Right kidney (tissue), 1 donor: ENCODE results near the gene RSRC1.
"Not testable (repeated sequence)": the region's sequence is repeated elsewhere in the genome, so short reads cannot be mapped to it uniquely, and the experiment has no call there.

ENCODE experiments used
- DNase-seq: peaks from one replicate; pipeline ENCODE4 v3.0.0-alpha.2; 2016

Gene RSRC1

GRCh38 chr3:158463556-158463955 is 353.7 kb downstream of the RSRC1 start:
- no peak for DNase-seq

- no peak for DNase-seq
Measured at GRCh38 chr3:158465074-158465473, 355.2 kb downstream of the RSRC1 start.

- DNase-seq, result no peak
Measured at GRCh38 chr3:158470944-158471638, 361.2 kb downstream of the RSRC1 start.

GRCh38 chr3:158471639-158472294 is 361.9 kb downstream of the RSRC1 start:
- no peak for DNase-seq

GRCh38 chr3:158479051-158479450 is 369.2 kb downstream of the RSRC1 start:
- no peak for DNase-seq

- DNase-seq, result no peak
Measured at GRCh38 chr3:158483701-158484235, 373.9 kb downstream of the RSRC1 start.

GRCh38 chr3:158486200-158486599 is 376.3 kb downstream of the RSRC1 start:
- DNase-seq, result no peak

- no peak for DNase-seq
Measured at GRCh38 chr3:158488670-158489069, 378.8 kb downstream of the RSRC1 start.

- DNase-seq, result no peak
Measured at GRCh38 chr3:158489181-158489580, 379.3 kb downstream of the RSRC1 start.

- DNase-seq, result no peak
Measured at GRCh38 chr3:158491968-158492367, 382.1 kb downstream of the RSRC1 start.

- DNase-seq, result no peak
Measured at GRCh38 chr3:158492685-158493084, 382.8 kb downstream of the RSRC1 start.

- DNase-seq, result no peak
Measured at GRCh38 chr3:158493931-158494330, 384.0 kb downstream of the RSRC1 start.

- DNase-seq, result no peak
Measured at GRCh38 chr3:158494673-158495072, 384.8 kb downstream of the RSRC1 start.

GRCh38 chr3:158495398-158495902 is 385.6 kb downstream of the RSRC1 start:
- not testable (repeated sequence) for DNase-seq

GRCh38 chr3:158505117-158505516 is 395.2 kb downstream of the RSRC1 start:
- no peak for DNase-seq

GRCh38 chr3:158506456-158506855 is 396.6 kb downstream of the RSRC1 start:
- no peak for DNase-seq

GRCh38 chr3:158508481-158508880 is 398.6 kb downstream of the RSRC1 start:
- DNase-seq, result no peak

GRCh38 chr3:158509891-158510290 is 400.0 kb downstream of the RSRC1 start:
- DNase-seq, result no peak

- DNase-seq, result not testable (repeated sequence)
Measured at GRCh38 chr3:158516729-158517128, 406.8 kb downstream of the RSRC1 start.

GRCh38 chr3:158519776-158520175 is 409.9 kb downstream of the RSRC1 start:
- DNase-seq, result no peak

- DNase-seq, result no peak
Measured at GRCh38 chr3:158520433-158520832, 410.5 kb downstream of the RSRC1 start.

GRCh38 chr3:158522221-158523136 is 412.6 kb downstream of the RSRC1 start:
- DNase-seq, result no peak
